SH-SY5Y (cell line): ENCODE data around the gene HOXB9.

Experiments used
- GATA2 ChIP-seq: IDR thresholded peaks from 2 replicates; pipeline ENCODE4 v1.6.1; 2011; ENCODE audit warnings: mild to moderate bottlenecking, low read depth, low read length
- GATA3 ChIP-seq: IDR thresholded peaks from 2 replicates; pipeline ENCODE4 v1.6.1; 2011; ENCODE audit warnings: low read depth, mild to moderate bottlenecking, low read length, moderate library complexity

- TF ChIP-seq GATA2 (no peak), GATA3 (no peak)
Observed at GRCh38 chr17:48588074-48588415, 38.1 kb downstream of the HOXB9 start.
